HepG2 (cell line): Measurements from ENCODE around the gene MPI. TPM values are rescaled to one million over a fixed set of nuclear protein-coding genes. Genes with fewer than 3 reads are reported as not detected.

Source experiments
- ATF7-NPFF ChIP-seq: sonication (generic); formaldehyde crosslinking; IDR thresholded peaks from 2 replicates; pipeline ENCODE4 v1.8.1; 2023; ENCODE audit warnings: mild to moderate bottlenecking, low read depth, missing genetic modification reagents, moderate library complexity
- KLF6 ChIP-seq: IDR thresholded peaks from 2 replicates; pipeline ENCODE4 v1.8.0; 2016; ENCODE audit warnings: missing biosample characterization, missing genetic modification reagents
- KLF9 ChIP-seq: IDR thresholded peaks from 2 replicates; pipeline ENCODE4 v1.6.1; 2016; ENCODE audit warnings: low read depth
- PAF1 ChIP-seq: IDR thresholded peaks from 2 replicates; pipeline ENCODE4 v1.6.1; 2016; ENCODE audit warnings: missing genetic modification reagents, missing compliant biosample characterization
- POLR2G ChIP-seq: fragments of 200-400 bp; formaldehyde crosslinking; IDR thresholded peaks from 2 replicates; pipeline ENCODE4 v1.6.1; 2018; ENCODE audit warnings: mild to moderate bottlenecking, low read depth, low read length, moderate library complexity
- RCOR2 ChIP-seq: IDR thresholded peaks from 2 replicates; pipeline ENCODE4 v1.6.1; 2016; ENCODE audit warnings: missing biosample characterization, missing genetic modification reagents
- RXRB ChIP-seq: IDR thresholded peaks from 2 replicates; pipeline ENCODE4 v1.6.1; 2016; ENCODE audit warnings: borderline replicate concordance, missing genetic modification reagents, missing compliant biosample characterization
- SMYD3 ChIP-seq: sonication (generic); formaldehyde crosslinking; IDR thresholded peaks from 2 replicates; pipeline ENCODE4 v1.8.1; 2023; ENCODE audit warnings: mild to moderate bottlenecking, missing genetic modification reagents
- ZBTB20 ChIP-seq: sonication (generic); formaldehyde crosslinking; IDR thresholded peaks from 2 replicates; pipeline ENCODE4 v1.8.1; 2023; ENCODE audit warnings: missing genetic modification reagents, low read depth, mild to moderate bottlenecking, borderline replicate concordance
- ZBTB46 ChIP-seq: sonication (generic); formaldehyde crosslinking; IDR thresholded peaks from 2 replicates; pipeline ENCODE4 v1.4.0; 2020; ENCODE audit warnings: mild to moderate bottlenecking, missing genetic modification reagents, borderline replicate concordance
- ZNF12 ChIP-seq: sonication (generic); formaldehyde crosslinking; IDR thresholded peaks from 2 replicates; pipeline ENCODE4 v1.5.0; 2020; ENCODE audit warnings: missing genetic modification reagents
- ZNF260 ChIP-seq: sonication (generic); formaldehyde crosslinking; IDR thresholded peaks from 2 replicates; pipeline ENCODE4 v1.4.0; 2020; ENCODE audit warnings: missing genetic modification reagents, low read depth, mild to moderate bottlenecking, borderline replicate concordance
- ZNF564 ChIP-seq: sonication (generic); formaldehyde crosslinking; IDR thresholded peaks from 2 replicates; pipeline ENCODE4 v1.8.1; 2023; ENCODE audit warnings: mild to moderate bottlenecking, missing genetic modification reagents
- ZNF619 ChIP-seq: sonication (generic); formaldehyde crosslinking; IDR thresholded peaks from 2 replicates; pipeline ENCODE4 v1.4.0; 2020; ENCODE audit warnings: mild to moderate bottlenecking, missing genetic modification reagents
- polyA plus RNA-seq, 8 experiments: library from polyadenylated mRNA; depleted of rRNA in 3 of 8; stranded (reverse) in 7 of 8; unstranded in 1 of 8; fragments of >200 nt; fragmentation: Illumina TruSeq in 4 of 8; extraction: Trizol in 4 of 8; gene quantifications; 2 replicates each; pipeline versions ENCODE4 v1.2.1 to v1.2.3, GENCODE V29; 2011 to 2016; ENCODE audit warnings: low read depth in 4 of 8, missing spikeins in 1 of 8, mixed read lengths in 1 of 8; ENCODE audit not compliant: insufficient read depth in 1 of 8
- total RNA-seq, 5 experiments: library from RNA; depleted of rRNA; stranded (reverse); fragments of >200 nt; fragmentation: Illumina TruSeq; extraction: Trizol; gene quantifications; 2 replicates each; pipeline ENCODE4 v1.2.3, GENCODE V29; 2016; ENCODE audit warnings: low read depth in 1 of 5
- TF ChIP-seq, protein P1 (sequence below): sonication (generic); formaldehyde crosslinking; IDR thresholded peaks from 2 replicates; pipeline ENCODE4 v1.5.0; 2020; ENCODE audit warnings: mild to moderate bottlenecking, missing genetic modification reagents, borderline replicate concordance
- TF ChIP-seq, protein P2 (sequence below), 2 experiments: sonication (generic) in 1 of 2; formaldehyde crosslinking in 1 of 2; IDR thresholded peaks; 2 replicates each; pipeline versions ENCODE4 v1.5.1 to v1.6.1; 2011 to 2020; ENCODE audit warnings: borderline replicate concordance in 1 of 2, low read depth in 1 of 2, low read length in 1 of 2, mild to moderate bottlenecking in 1 of 2, missing genetic modification reagents in 1 of 2, moderate library complexity in 1 of 2
- TF ChIP-seq, protein P3 (sequence below): sonication (generic); formaldehyde crosslinking; IDR thresholded peaks from 2 replicates; pipeline ENCODE4 v1.5.0; 2020; ENCODE audit warnings: missing genetic modification reagents
- TF ChIP-seq, protein P4 (sequence below): sonication (generic); formaldehyde crosslinking; IDR thresholded peaks from 2 replicates; pipeline ENCODE4 v1.9.0; 2021; ENCODE audit warnings: missing genetic modification reagents, borderline replicate concordance

Gene MPI
- total and polyA plus RNA-seq, 2 of the 13 experiments (the other 11 are each of a cell fraction or from before 2014, with no cell fraction given), result 36.9 to 63.5 TPM

DNA sequence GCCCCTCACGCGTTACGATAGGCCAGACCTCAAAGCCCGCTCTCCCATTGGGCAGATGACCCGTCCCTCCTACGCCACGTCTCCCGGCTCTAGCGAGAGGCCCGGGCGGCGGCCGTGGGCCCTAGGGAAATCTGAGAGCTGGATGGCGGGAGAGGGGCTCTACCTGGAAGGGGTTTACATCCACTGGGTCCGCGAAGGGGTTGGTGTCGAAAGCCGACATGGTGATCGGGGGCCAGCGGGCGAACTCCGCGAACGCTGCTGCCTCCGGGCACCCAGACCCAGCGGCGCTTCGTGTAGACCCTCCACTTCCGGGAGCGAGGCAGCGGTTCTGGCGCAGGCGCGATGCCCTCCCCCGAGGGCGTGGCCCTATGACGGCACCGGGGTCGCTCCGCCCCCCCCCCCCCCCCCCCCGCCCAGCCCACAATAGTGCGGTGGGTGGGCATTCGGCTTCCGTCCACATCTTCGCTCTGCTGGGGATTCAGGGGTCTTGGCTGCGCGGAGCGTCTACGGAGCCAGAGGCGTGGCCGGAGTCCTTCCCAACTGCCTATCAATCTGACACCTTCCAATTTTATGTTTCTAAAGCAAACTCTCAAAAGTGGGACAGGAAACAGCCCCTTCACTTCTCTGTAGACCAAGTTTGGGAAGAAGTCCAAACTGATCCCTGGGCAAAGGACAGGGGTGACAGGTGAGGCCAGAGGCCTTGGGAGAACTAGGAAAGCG, 16.6 kb upstream of the MPI start, which contains the start of gene SCAMP2 (continued):
- TF ChIP-seq RXRB (CRISPR knock-in tag), result no peak
- TF ChIP-seq ZNF12, result no peak
- TF ChIP-seq, protein P1, sequence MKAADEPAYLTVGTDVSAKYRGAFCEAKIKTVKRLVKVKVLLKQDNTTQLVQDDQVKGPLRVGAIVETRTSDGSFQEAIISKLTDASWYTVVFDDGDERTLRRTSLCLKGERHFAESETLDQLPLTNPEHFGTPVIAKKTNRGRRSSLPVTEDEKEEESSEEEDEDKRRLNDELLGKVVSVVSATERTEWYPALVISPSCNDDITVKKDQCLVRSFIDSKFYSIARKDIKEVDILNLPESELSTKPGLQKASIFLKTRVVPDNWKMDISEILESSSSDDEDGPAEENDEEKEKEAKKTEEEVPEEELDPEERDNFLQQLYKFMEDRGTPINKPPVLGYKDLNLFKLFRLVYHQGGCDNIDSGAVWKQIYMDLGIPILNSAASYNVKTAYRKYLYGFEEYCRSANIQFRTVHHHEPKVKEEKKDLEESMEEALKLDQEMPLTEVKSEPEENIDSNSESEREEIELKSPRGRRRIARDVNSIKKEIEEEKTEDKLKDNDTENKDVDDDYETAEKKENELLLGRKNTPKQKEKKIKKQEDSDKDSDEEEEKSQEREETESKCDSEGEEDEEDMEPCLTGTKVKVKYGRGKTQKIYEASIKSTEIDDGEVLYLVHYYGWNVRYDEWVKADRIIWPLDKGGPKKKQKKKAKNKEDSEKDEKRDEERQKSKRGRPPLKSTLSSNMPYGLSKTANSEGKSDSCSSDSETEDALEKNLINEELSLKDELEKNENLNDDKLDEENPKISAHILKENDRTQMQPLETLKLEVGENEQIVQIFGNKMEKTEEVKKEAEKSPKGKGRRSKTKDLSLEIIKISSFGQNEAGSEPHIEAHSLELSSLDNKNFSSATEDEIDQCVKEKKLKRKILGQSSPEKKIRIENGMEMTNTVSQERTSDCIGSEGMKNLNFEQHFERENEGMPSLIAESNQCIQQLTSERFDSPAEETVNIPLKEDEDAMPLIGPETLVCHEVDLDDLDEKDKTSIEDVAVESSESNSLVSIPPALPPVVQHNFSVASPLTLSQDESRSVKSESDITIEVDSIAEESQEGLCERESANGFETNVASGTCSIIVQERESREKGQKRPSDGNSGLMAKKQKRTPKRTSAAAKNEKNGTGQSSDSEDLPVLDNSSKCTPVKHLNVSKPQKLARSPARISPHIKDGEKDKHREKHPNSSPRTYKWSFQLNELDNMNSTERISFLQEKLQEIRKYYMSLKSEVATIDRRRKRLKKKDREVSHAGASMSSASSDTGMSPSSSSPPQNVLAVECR (CRISPR knock-in tag), result peak; percentile 86
- TF ChIP-seq, protein P2, sequence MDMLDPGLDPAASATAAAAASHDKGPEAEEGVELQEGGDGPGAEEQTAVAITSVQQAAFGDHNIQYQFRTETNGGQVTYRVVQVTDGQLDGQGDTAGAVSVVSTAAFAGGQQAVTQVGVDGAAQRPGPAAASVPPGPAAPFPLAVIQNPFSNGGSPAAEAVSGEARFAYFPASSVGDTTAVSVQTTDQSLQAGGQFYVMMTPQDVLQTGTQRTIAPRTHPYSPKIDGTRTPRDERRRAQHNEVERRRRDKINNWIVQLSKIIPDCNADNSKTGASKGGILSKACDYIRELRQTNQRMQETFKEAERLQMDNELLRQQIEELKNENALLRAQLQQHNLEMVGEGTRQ (IDR thresholded peaks at IDR 0.05; ENCODE audit: low read depth, low read length), result no peak
- TF ChIP-seq, protein P2 (CRISPR knock-in tag; IDR thresholded peaks at IDR 0.05; ENCODE audit: borderline replicate concordance), result no peak
- TF ChIP-seq PAF1 (CRISPR knock-in tag), result no peak
- no peak for TF ChIP-seq KLF9 (CRISPR knock-in tag)
- TF ChIP-seq, protein P3, sequence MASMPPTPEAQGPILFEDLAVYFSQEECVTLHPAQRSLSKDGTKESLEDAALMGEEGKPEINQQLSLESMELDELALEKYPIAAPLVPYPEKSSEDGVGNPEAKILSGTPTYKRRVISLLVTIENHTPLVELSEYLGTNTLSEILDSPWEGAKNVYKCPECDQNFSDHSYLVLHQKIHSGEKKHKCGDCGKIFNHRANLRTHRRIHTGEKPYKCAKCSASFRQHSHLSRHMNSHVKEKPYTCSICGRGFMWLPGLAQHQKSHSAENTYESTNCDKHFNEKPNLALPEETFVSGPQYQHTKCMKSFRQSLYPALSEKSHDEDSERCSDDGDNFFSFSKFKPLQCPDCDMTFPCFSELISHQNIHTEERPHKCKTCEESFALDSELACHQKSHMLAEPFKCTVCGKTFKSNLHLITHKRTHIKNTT (CRISPR knock-in tag), result no peak
- TF ChIP-seq RCOR2, result no peak
- TF ChIP-seq ZNF619, result no peak
- peak; percentile 38; the same call in 1 of the 2 replicates for TF ChIP-seq ATF7-NPFF (CRISPR knock-in tag)
- no peak for TF ChIP-seq ZBTB20 (CRISPR knock-in tag)
- no peak for TF ChIP-seq ZNF564 (CRISPR knock-in tag)
- peak; percentile 77 for TF ChIP-seq KLF6 (CRISPR knock-in tag)
- TF ChIP-seq, protein P4, sequence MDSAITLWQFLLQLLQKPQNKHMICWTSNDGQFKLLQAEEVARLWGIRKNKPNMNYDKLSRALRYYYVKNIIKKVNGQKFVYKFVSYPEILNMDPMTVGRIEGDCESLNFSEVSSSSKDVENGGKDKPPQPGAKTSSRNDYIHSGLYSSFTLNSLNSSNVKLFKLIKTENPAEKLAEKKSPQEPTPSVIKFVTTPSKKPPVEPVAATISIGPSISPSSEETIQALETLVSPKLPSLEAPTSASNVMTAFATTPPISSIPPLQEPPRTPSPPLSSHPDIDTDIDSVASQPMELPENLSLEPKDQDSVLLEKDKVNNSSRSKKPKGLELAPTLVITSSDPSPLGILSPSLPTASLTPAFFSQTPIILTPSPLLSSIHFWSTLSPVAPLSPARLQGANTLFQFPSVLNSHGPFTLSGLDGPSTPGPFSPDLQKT, result no peak
- TF ChIP-seq ZBTB46 (CRISPR knock-in tag), result no peak
- TF ChIP-seq ZNF260 (CRISPR knock-in tag), result no peak
- no peak for TF ChIP-seq SMYD3
- peak; percentile 91 for TF ChIP-seq POLR2G
